ENCODE results near the gene BOD1L2. TPM values are rescaled to one million over a fixed set of nuclear protein-coding genes. Genes with fewer than 3 reads are reported as not detected.

Gene BOD1L2
- total and polyA plus RNA-seq, 2 of the 13 experiments (the other 11 are each of a cell fraction or from before 2014, with no cell fraction given) = not detected

DNA sequence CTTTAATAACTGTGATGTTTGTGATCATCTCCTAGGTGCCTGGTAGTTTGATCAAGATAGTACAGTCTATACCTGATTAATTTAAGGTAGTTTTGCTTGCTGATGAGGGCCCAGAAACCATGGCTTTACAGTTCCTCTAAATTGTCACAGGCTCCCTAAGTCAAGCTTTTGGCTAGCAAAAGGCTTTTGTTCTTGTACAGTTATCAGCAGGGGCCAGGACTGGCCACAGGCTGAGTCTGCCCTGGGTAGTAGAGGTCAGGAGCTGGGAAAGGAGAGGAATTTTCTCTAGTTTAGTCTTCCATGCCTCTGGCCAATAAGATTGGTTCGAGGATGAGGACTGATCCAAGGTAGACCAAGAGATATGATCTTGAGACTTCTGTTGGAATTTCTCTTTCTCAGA is 3.6 kb upstream of the BOD1L2 start (continued):
- TF ChIP-seq, protein P1, sequence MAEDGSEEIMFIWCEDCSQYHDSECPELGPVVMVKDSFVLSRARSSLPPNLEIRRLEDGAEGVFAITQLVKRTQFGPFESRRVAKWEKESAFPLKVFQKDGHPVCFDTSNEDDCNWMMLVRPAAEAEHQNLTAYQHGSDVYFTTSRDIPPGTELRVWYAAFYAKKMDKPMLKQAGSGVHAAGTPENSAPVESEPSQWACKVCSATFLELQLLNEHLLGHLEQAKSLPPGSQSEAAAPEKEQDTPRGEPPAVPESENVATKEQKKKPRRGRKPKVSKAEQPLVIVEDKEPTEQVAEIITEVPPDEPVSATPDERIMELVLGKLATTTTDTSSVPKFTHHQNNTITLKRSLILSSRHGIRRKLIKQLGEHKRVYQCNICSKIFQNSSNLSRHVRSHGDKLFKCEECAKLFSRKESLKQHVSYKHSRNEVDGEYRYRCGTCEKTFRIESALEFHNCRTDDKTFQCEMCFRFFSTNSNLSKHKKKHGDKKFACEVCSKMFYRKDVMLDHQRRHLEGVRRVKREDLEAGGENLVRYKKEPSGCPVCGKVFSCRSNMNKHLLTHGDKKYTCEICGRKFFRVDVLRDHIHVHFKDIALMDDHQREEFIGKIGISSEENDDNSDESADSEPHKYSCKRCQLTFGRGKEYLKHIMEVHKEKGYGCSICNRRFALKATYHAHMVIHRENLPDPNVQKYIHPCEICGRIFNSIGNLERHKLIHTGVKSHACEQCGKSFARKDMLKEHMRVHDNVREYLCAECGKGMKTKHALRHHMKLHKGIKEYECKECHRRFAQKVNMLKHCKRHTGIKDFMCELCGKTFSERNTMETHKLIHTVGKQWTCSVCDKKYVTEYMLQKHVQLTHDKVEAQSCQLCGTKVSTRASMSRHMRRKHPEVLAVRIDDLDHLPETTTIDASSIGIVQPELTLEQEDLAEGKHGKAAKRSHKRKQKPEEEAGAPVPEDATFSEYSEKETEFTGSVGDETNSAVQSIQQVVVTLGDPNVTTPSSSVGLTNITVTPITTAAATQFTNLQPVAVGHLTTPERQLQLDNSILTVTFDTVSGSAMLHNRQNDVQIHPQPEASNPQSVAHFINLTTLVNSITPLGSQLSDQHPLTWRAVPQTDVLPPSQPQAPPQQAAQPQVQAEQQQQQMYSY (CRISPR knock-in tag; IDR thresholded peaks at IDR 0.05) = no peak
- TF ChIP-seq JUNB (CRISPR knock-in tag; IDR thresholded peaks at IDR 0.05; ENCODE audit: borderline replicate concordance) (no peak), HMG20B (CRISPR knock-in tag; conservative IDR thresholded peaks at IDR 0.05) (no peak), ZC3H13 (CRISPR knock-in tag; IDR thresholded peaks at IDR 0.05) (no peak), ZNF672 (CRISPR knock-in tag; IDR thresholded peaks at IDR 0.05) (no peak)
- TF ChIP-seq, protein P2, sequence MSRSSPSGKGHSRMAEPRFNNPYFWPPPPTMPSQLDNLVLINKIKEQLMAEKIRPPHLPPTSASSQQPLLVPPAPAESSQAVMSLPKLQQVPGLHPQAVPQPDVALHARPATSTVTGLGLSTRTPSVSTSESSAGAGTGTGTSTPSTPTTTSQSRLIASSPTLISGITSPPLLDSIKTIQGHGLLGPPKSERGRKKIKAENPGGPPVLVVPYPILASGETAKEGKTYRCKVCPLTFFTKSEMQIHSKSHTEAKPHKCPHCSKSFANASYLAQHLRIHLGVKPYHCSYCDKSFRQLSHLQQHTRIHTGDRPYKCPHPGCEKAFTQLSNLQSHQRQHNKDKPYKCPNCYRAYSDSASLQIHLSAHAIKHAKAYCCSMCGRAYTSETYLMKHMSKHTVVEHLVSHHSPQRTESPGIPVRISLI (CRISPR knock-in tag; IDR thresholded peaks at IDR 0.05; ENCODE audit: borderline replicate concordance) = no peak

DNA sequence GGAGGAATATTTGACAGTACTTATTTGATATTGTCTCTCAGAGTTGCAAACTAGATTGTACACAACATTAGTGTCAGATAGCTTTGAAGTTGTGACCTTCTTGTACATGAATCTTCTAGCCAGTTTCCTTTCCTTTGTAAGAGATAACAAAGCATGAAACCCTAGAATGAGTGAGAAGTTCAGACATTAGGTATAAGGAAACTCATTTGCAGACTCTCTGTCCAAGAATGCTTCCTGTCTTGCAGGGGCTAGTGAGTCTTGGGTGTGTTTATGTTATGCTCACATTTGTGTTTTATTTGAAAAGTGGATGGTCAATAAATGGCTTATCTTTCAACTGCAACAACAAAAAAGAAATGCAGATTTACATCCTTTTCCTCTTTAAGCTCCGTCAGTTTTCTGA is 1.4 kb downstream of the BOD1L2 start:
- Histone ChIP-seq H3K9ac (ENCODE audit: insufficient read depth, low read depth, low read length) (no peak overlapping the region), H4K20me1 (ENCODE audit: insufficient read depth, low read length) (no peaks in the 10 kb centered on the region), H3K4me1 (ENCODE audit: insufficient read depth, low read length) (no peaks in the 10 kb centered on the region), H3K27ac (ENCODE audit: extremely low read length, insufficient read depth, low read length) (no peak overlapping the region), H3K36me3 (replicated peaks in 1 of 2; ENCODE audit: control insufficient read depth in 1 of 2, insufficient read depth in 2 of 2, low read length in 2 of 2) (no peaks in the 10 kb centered on the region), H3K4me2 (ENCODE audit: low read depth, low read length) (no peak overlapping the region), H3K9me3 (ENCODE audit: low read length) (no peaks in the 10 kb centered on the region), H3K27me3 (ENCODE audit: control insufficient read depth in 1 of 2, insufficient read depth in 2 of 2, low read length in 2 of 2) (no peaks in the 10 kb centered on the region; a peak in 1 of 5 replicates), H2AFZ (ENCODE audit: low read length) (no peak overlapping the region), H3K4me3 (replicated peaks in 1 of 3; ENCODE audit: insufficient read depth in 1 of 3, low read depth in 2 of 3, low read length in 3 of 3) (no peak overlapping the region), H3K79me2 (ENCODE audit: insufficient read depth, low read length) (no peaks in the 10 kb centered on the region)
- in situ Hi-C loops (cut with HindIII; ENCODE audit: extremely low pct_ligation_motif_present, low pct_unique_long_range_greater_than_20kb) (no loop called here), intact Hi-C loops (cut with micrococcal nuclease; ENCODE audit: unreplicated experiment) (no loop called here)
- no TSS peak for BruUV-seq (replicated peaks)
- FAIRE-seq = no peak
- ATAC-seq = no peak
- ChIA-PET CTCF (ENCODE audit: low intra/inter-chr PET ratio, low total read pairs) (no interaction called here), POLR2A (no interaction called here)
- DNase-seq (ENCODE audit: low spot score) = no peak
- 0% methylated on average over 1 of the region's 1 CpG for WGBS (ENCODE audit: low lambda C conversion rate)
- no peak for TF ChIP-seq ZNF605 (CRISPR knock-in tag; IDR thresholded peaks at IDR 0.05)
- TF ChIP-seq, protein P3, sequence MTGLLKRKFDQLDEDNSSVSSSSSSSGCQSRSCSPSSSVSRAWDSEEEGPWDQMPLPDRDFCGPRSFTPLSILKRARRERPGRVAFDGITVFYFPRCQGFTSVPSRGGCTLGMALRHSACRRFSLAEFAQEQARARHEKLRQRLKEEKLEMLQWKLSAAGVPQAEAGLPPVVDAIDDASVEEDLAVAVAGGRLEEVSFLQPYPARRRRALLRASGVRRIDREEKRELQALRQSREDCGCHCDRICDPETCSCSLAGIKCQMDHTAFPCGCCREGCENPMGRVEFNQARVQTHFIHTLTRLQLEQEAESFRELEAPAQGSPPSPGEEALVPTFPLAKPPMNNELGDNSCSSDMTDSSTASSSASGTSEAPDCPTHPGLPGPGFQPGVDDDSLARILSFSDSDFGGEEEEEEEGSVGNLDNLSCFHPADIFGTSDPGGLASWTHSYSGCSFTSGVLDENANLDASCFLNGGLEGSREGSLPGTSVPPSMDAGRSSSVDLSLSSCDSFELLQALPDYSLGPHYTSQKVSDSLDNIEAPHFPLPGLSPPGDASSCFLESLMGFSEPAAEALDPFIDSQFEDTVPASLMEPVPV (CRISPR knock-in tag; IDR thresholded peaks at IDR 0.05) = no peak
- no peak for TF ChIP-seq MXD4 (CRISPR knock-in tag; IDR thresholded peaks at IDR 0.05)
- TF ChIP-seq ZNF629 (CRISPR knock-in tag; conservative IDR thresholded peaks at IDR 0.05) = no peak
- TF ChIP-seq, protein P4, sequence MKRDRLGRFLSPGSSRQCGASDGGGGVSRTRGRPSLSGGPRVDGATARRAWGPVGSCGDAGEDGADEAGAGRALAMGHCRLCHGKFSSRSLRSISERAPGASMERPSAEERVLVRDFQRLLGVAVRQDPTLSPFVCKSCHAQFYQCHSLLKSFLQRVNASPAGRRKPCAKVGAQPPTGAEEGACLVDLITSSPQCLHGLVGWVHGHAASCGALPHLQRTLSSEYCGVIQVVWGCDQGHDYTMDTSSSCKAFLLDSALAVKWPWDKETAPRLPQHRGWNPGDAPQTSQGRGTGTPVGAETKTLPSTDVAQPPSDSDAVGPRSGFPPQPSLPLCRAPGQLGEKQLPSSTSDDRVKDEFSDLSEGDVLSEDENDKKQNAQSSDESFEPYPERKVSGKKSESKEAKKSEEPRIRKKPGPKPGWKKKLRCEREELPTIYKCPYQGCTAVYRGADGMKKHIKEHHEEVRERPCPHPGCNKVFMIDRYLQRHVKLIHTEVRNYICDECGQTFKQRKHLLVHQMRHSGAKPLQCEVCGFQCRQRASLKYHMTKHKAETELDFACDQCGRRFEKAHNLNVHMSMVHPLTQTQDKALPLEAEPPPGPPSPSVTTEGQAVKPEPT (CRISPR knock-in tag; IDR thresholded peaks at IDR 0.05; ENCODE audit: low read depth) = no peak
- TF ChIP-seq ZNF543 (CRISPR knock-in tag; IDR thresholded peaks at IDR 0.05) = no peak
- TF ChIP-seq, protein P5, sequence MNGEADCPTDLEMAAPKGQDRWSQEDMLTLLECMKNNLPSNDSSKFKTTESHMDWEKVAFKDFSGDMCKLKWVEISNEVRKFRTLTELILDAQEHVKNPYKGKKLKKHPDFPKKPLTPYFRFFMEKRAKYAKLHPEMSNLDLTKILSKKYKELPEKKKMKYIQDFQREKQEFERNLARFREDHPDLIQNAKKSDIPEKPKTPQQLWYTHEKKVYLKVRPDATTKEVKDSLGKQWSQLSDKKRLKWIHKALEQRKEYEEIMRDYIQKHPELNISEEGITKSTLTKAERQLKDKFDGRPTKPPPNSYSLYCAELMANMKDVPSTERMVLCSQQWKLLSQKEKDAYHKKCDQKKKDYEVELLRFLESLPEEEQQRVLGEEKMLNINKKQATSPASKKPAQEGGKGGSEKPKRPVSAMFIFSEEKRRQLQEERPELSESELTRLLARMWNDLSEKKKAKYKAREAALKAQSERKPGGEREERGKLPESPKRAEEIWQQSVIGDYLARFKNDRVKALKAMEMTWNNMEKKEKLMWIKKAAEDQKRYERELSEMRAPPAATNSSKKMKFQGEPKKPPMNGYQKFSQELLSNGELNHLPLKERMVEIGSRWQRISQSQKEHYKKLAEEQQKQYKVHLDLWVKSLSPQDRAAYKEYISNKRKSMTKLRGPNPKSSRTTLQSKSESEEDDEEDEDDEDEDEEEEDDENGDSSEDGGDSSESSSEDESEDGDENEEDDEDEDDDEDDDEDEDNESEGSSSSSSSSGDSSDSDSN (CRISPR knock-in tag; IDR thresholded peaks at IDR 0.05) = no peak
